ENCODE measurements around the gene SELENOK.

SELENOK gene

GRCh38 chr3:53841296-53841695 lies 50.4 kb downstream of the SELENOK start:
- DNase-seq, result no peak

- DNase-seq, result no peak
These were observed 54.3 kb downstream of the SELENOK start for GRCh38 chr3:53837331-53837730.

- DNase-seq, result no peak
These were observed 55.4 kb downstream of the SELENOK start for GRCh38 chr3:53836084-53836872.

GRCh38 chr3:53835257-53835656 lies 56.4 kb downstream of the SELENOK start:
- no peak for DNase-seq

- DNase-seq, result no peak
These were observed 57.1 kb downstream of the SELENOK start for GRCh38 chr3:53834429-53835095.
